Suprapubic skin (tissue), 4 donors: ENCODE measurements around the gene RBP5. TPM values are rescaled to one million over a fixed set of nuclear protein-coding genes. Genes with fewer than 3 reads are reported as not detected.
A peak's percentile ranks its signal among the peaks of the same experiment; 100 is the strongest.

Source experiments
- DNase-seq, 2 donors: peaks; one replicate each; pipeline ENCODE4 v3.0.0-alpha.2; 2019; ENCODE audit warnings: low spot score in 2 of 2
- H3K27ac ChIP-seq: fragments of 200-600 bp; sonication (generic); one replicate; pipeline ENCODE4 v1.5.1; 2019
- H3K27me3 ChIP-seq: fragments of 200-600 bp; sonication (generic); one replicate; pipeline ENCODE4 v1.5.1; 2019
- H3K36me3 ChIP-seq: fragments of 200-600 bp; sonication (generic); one replicate; pipeline ENCODE4 v1.5.1; 2019
- H3K4me1 ChIP-seq: fragments of 200-600 bp; sonication (generic); one replicate; pipeline ENCODE4 v1.5.1; 2019
- H3K4me3 ChIP-seq: fragments of 200-600 bp; sonication (generic); one replicate; pipeline ENCODE4 v1.5.1; 2019; ENCODE audit warnings: mild to moderate bottlenecking
- H3K9me3 ChIP-seq: fragments of 200-600 bp; sonication (generic); one replicate; pipeline ENCODE4 v1.5.1; 2019
- EP300 ChIP-seq: sonication (generic); formaldehyde crosslinking; IDR thresholded peaks from one replicate; pipeline ENCODE4 v1.6.1; 2017; ENCODE audit warnings: antibody characterized with exemption
- POLR2A ChIP-seq, 2 donors: fragments of 450-650 bp; IDR thresholded peaks; one replicate each; pipeline ENCODE4 v1.6.1; 2017; ENCODE audit warnings: antibody characterized with exemption in 2 of 2, mild to moderate bottlenecking in 2 of 2, moderate library complexity in 2 of 2
- POLR2AphosphoS5 ChIP-seq, 3 donors: sonication (generic); formaldehyde crosslinking; IDR thresholded peaks; one replicate each; pipeline ENCODE4 v1.6.1; 2017; ENCODE audit warnings: antibody characterized with exemption in 3 of 3
- WGBS: methylation state at CpG from one replicate; pipeline ENCODE4 v1.1.5; 2018; 5-methylcytosine and 5-hydroxymethylcytosine counted together
- total RNA-seq, 4 donors: library from RNA; depleted of rRNA; stranded (reverse); fragments of >200 nt; gene quantifications; one replicate each; pipeline ENCODE4 v1.1.0, GENCODE V29; 2016
- TF ChIP-seq, protein P1 (sequence below), 2 donors: fragments of 200-600 bp in 1 of 2; fragments of 450-650 bp in 1 of 2; sonication (generic) in 1 of 2; IDR thresholded peaks; one replicate each; pipeline ENCODE4 v1.5.1; 2016 to 2019; ENCODE audit warnings: antibody characterized with exemption in 2 of 2, mild to moderate bottlenecking in 1 of 2, moderate library complexity in 1 of 2

RBP5 gene
- total RNA-seq, 4 donors from 2014 or later = 0.98 to 2.1 TPM; not detected in 2

DNA sequence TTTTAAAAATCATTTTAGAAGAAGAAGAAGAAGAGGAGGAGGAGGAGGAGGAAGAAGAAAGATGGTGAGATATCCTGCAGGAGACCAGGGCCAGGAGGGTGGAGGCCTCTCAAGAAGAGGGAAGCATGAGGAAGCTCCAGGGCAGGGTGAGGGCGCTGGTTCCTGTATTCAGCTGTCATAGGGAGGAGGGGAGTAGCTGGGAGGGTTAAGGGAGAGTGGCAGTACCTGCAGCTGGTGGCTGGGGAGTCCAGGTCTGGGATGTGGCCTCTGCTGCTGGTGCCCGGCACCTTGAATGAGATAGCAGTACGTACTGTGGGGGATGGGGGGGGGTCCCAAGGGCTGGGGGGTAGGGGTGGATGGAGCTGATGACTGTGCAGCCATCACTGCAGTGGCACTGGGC is 9.8 kb downstream of the RBP5 start:
- Histone ChIP-seq H3K27me3 (no peaks in the 10 kb centered on the region), H3K9me3 (no peaks in the 10 kb centered on the region), H3K36me3 (peaks cover 24% of the 10 kb centered on the region), H3K27ac (no peak overlapping the region), H3K4me1 (no peaks in the 10 kb centered on the region), H3K4me3 (no peak overlapping the region)
- WGBS = 78% methylated on average over 3 of the region's 3 CpGs
- DNase-seq = peak; percentile 42 to 60
- TF ChIP-seq POLR2A (IDR thresholded peaks at IDR 0.05) = no peak
- TF ChIP-seq, protein P1, sequence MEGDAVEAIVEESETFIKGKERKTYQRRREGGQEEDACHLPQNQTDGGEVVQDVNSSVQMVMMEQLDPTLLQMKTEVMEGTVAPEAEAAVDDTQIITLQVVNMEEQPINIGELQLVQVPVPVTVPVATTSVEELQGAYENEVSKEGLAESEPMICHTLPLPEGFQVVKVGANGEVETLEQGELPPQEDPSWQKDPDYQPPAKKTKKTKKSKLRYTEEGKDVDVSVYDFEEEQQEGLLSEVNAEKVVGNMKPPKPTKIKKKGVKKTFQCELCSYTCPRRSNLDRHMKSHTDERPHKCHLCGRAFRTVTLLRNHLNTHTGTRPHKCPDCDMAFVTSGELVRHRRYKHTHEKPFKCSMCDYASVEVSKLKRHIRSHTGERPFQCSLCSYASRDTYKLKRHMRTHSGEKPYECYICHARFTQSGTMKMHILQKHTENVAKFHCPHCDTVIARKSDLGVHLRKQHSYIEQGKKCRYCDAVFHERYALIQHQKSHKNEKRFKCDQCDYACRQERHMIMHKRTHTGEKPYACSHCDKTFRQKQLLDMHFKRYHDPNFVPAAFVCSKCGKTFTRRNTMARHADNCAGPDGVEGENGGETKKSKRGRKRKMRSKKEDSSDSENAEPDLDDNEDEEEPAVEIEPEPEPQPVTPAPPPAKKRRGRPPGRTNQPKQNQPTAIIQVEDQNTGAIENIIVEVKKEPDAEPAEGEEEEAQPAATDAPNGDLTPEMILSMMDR (IDR thresholded peaks at IDR 0.05) = no peak
- TF ChIP-seq POLR2AphosphoS5 (IDR thresholded peaks at IDR 0.05) = no peak
- TF ChIP-seq EP300 = no peak

DNA sequence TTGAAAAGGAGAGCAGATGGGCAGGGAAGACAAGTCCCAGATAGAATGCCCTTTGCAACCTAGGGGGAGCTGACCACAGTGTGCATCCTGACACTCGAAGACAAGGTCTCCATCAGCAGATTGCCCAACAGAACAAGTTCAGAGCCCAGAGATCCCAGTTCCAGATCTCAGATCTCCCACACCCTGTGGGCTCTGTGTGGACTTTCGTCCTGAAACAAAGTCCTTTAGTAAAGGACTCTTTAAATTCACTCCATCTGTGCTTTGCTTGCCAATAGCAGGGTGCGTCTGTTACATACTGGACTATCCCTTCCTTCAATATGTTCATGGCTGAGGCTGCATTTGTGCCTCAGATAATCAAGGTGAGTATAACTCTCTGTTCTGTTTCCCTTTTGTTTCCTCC is 11.0 kb downstream of the RBP5 start:
- no peak for TF ChIP-seq EP300
- TF ChIP-seq POLR2A (IDR thresholded peaks at IDR 0.05) = no peak
- TF ChIP-seq, protein P1 (IDR thresholded peaks at IDR 0.05) = no peak
- TF ChIP-seq POLR2AphosphoS5 (IDR thresholded peaks at IDR 0.05) = no peak
- H3K4me1 ChIP-seq = peaks cover 7% of the 10 kb centered on the region
- H3K4me3 ChIP-seq = no peak overlapping the region
- H3K36me3 ChIP-seq = peaks cover 24% of the 10 kb centered on the region
- 88% methylated on average over 3 of the region's 3 CpGs for WGBS
- no peak overlapping the region for H3K27ac ChIP-seq
- no peaks in the 10 kb centered on the region for H3K27me3 ChIP-seq
- no peaks in the 10 kb centered on the region for H3K9me3 ChIP-seq
- peak; percentile 2 to 13 for DNase-seq

DNA sequence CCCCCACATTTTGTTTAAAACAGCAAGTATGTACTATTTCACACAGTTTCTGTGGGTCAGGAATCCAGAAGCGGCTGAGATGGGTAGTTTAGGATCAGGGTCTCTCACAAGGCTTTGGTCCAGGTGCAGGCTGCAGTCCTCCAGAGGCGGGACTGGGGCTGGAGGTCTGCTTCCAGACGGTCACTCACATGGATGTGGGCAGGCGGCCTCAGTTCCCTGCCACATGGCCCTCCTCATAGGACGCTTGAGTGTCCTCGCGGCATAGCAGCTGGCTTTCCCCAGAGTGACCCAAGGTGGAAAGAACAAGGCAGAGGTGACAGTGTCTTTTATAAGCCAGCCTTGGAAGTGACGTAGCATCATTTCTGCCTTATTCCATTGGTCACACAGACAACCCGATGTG is 11.8 kb downstream of the RBP5 start:
- DNase-seq = peak; percentile 39 to 48
- Histone ChIP-seq H3K4me3 (no peak overlapping the region), H3K4me1 (peaks cover 7% of the 10 kb centered on the region), H3K36me3 (peaks cover 24% of the 10 kb centered on the region), H3K27me3 (no peaks in the 10 kb centered on the region), H3K9me3 (no peaks in the 10 kb centered on the region), H3K27ac (no peak overlapping the region)
- WGBS = 81% methylated on average over 8 of the region's 9 CpGs
- TF ChIP-seq, protein P1 (IDR thresholded peaks at IDR 0.05) = no peak
- no peak for TF ChIP-seq POLR2A (IDR thresholded peaks at IDR 0.05)
- TF ChIP-seq POLR2AphosphoS5 (IDR thresholded peaks at IDR 0.05) = no peak
- TF ChIP-seq EP300 = no peak

DNA sequence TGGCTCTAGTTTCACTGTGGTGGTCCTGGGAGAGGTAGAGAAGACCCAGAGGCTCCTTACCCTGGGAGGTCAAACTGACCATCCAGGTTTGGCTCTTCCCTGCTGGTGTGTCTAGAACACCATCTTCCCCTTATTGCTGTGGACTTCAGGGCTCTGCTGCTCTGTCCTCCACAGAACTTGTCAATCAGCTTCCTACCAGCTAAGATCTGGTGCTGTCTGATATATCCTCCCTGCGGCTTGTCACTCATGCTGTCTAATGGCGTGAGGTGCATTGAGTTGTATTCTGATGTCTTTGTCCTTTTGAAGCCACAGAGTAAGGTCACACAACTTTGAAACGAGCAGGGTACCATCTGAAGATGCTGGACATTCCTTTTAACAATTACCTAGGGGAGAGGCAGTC is 12.5 kb downstream of the RBP5 start:
- Histone ChIP-seq H3K27ac (no peak overlapping the region), H3K9me3 (no peaks in the 10 kb centered on the region), H3K4me3 (no peak overlapping the region), H3K36me3 (peaks cover 24% of the 10 kb centered on the region), H3K27me3 (no peaks in the 10 kb centered on the region), H3K4me1 (peaks cover 7% of the 10 kb centered on the region)
- DNase-seq = peak in 1 of 2 donors; percentile 15
- WGBS = 85% methylated on average over 3 of the region's 3 CpGs
- TF ChIP-seq, protein P1 (IDR thresholded peaks at IDR 0.05) = no peak
- TF ChIP-seq EP300 (no peak), POLR2AphosphoS5 (IDR thresholded peaks at IDR 0.05) (no peak), POLR2A (IDR thresholded peaks at IDR 0.05) (no peak)

DNA sequence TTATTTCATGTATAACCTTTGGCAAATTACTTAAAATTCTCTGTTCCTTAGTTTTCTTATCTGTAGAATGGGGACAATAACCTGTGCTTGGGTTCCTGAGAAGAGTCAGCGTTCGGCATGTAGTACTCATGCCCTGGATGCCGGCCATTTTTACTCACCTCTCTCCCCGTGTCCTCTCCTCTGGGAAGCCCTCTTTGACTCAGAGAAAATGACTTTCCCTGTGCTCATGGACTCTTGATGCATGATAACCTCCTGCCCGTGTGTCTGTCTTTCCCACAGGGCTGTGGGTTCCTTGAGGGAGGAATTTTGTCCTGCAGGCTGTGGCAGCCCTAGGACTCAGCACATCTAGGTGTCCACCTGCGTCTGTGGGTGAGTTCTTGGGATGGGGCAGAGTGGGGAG is 13.8 kb downstream of the RBP5 start:
- no peaks in the 10 kb centered on the region for H3K27me3 ChIP-seq
- 89% methylated on average over 6 of the region's 6 CpGs for WGBS
- peaks cover 7% of the 10 kb centered on the region for H3K4me1 ChIP-seq
- peak; percentile 24 to 45 for DNase-seq
- H3K27ac ChIP-seq = no peak overlapping the region
- no peak overlapping the region for H3K4me3 ChIP-seq
- H3K36me3 ChIP-seq = peaks cover 24% of the 10 kb centered on the region
- TF ChIP-seq, protein P1 (IDR thresholded peaks at IDR 0.05) = no peak
- TF ChIP-seq POLR2AphosphoS5 (IDR thresholded peaks at IDR 0.05) = no peak
- no peak for TF ChIP-seq EP300
- no peak for TF ChIP-seq POLR2A (IDR thresholded peaks at IDR 0.05)
- no peaks in the 10 kb centered on the region for H3K9me3 ChIP-seq
